Endothelial cell of hepatic sinusoid (primary cell): ENCODE measurements around the gene FJX1.
"Not testable (repeated sequence)": the region's sequence is repeated elsewhere in the genome, so short reads cannot be mapped to it uniquely, and the experiment has no call there.

Experiments
- in situ Hi-C: cut with HindIII; loops from 2 replicates; pipeline ENCODE4 v1.10.0; 2017; ENCODE audit warnings: low sequenced_read_pairs

Gene FJX1

DNA sequence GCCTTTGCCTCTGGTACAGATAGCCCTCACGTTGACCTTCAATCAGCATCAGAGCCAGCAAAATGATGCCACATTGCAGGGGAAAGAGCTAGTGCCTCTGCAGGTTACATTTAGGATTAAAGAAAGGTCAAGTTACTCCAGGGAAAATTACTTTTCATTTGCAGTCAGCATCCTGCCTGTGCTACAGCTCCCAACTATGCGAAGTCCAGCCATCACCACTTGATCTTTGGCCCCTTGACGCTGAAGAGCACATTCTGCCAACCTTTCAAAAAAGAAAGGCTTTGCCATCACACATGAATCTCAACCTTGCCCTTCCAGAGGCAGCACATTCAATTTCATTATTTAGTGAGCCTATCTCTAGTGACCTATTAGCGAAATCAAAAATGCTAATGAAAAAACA, 11.3 kb downstream of the FJX1 start:
- in situ Hi-C loops, result loop anchor here (10.0 to 25.0 kb wide), 2 partner anchors 55 to 183 kb away; no protein-coding TSS in a partner anchor

DNA sequence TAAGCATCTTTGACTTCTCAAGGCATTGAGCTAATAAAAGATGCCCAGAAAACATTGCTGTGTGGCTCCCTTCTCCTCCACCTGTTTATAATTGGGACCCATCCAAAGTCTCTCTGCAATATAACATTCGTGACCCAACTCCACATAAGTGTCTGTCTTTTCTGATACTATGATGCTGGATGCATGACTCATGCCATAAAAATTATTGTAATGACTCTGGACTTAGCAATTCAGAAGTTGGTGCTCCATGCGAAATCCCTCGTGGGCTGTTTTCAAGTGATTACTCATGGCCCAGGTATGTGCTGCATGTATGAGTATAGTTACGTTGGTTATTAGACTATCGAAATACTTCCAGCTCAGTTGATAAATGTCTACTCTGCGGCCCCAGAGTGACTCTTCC, 11.7 kb downstream of the FJX1 start:
- in situ Hi-C loops, result loop anchor here (10.0 to 25.0 kb wide), 2 partner anchors 55 to 182 kb away; no protein-coding TSS in a partner anchor

DNA sequence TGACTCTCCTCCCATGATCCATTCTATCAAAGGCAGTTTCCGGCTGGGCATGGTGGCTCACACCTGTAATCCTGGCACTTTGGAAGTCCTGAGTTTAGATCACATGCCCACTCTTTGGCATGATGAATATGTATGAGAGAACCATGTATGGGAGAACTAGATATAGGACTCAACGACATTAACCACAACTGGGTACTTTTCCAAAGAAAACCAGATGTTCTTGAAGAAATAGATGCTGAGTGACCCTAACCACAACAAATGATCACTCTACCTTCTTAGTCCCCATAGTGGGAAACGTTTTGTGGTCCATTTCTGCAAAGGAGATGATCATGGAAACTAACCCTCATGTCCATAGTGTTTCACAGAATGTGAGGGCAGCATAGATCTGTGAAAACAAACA, 13.6 kb downstream of the FJX1 start:
- in situ Hi-C loops, result loop anchor here (25.0 kb wide), 1 partner anchor 180 kb away; no protein-coding TSS in a partner anchor

DNA sequence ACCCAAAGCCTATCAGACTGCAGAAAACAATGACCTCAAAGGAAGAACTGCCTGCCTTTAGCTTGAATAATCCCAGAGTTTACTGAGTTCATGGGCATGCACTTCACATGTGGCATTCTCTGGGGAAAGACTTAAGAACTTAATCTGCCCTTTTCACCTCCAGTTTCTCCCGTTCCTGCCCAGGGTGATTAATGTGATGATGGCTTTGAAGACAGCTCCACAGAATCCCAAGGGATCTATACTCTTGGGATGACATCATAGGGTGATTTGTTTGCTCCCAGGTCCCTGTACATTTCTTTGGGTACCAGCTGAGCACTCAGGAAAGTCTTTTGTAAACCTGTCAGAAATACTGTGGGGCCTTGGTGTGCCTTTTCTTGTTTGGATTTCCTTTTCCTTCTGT, 14.0 kb downstream of the FJX1 start:
- in situ Hi-C loops, result loop anchor here (25.0 kb wide), 1 partner anchor 180 kb away; no protein-coding TSS in a partner anchor

DNA sequence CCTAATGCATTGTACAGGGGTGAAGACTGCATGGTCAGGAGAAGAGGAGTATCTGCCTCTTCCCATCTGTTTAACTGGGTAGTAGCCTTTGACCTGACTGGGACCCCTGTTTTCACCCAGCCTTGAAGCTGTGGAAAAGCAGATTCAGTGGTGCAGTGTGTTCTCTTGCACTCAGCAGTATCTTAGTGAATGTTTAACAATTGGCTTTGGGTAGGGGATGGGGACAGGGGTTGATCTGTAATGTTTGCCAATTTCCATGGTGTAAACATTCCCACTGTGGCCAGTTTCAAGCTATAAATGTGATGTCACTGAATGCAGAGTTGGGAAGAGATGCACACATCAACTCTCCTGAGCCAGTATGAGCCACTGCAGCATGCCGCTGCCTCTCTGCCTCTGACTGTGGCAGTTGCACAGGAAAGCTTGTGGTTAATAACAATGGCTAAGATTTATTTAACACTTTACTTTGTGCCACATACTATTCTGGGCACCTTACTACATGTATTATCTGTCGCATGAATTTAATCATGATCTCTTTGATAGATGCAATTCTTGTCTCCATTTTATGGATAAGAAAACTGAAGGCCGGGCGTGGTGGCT, 15.7 kb downstream of the FJX1 start:
- in situ Hi-C loops, result loop anchor here (25.0 kb wide), 1 partner anchor 178 kb away; no protein-coding TSS in a partner anchor

DNA sequence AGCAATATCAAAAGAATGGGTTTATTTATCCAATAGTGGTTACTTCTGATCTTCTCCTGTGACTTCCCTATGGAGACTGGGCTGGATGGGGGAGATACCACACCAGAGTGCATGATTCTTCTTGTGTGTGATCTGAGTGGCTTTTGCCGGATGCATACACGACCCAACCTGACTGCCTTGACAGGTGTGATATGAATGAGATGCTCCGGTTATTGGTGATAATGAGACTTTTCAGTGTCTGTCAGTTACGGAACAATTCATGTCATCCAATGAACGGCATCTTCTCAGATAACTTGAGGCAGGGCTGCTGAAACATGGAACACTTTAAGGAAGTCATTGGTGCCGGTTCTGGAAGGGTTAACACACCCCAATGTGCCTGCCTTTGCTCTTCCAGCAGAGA, 17.7 kb downstream of the FJX1 start:
- in situ Hi-C loops, result loop anchor here (25.0 kb wide), 1 partner anchor 176 kb away; no protein-coding TSS in a partner anchor

DNA sequence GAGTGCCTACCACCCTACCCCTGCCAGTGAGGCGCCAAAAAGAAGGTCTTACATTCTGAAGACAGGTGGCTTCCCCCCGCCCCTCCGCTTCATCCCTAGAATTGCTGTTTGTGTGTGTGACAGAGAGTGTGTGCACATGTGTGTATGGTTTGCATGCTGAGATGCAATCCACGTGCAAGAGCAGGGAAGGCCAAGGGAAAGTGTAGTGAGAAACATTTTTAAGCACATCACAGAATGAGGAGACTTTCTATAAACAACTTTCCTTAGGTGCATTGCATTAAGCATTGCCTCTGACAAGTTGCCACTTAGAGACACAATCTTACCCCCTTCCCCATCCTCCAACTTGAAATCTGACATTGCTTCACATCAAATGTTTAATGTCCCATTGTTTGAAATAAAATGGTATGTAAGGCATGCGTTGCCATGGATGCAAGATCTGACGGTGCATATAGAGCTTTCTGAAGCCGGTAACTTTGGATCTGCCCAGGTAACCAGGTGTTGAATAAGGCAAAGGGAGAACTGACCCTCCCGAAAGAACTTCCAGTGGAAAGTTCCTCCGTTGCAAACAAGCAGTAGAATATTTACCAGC, 21.4 kb downstream of the FJX1 start:
- in situ Hi-C loops, result loop anchor here (5.0 to 25.0 kb wide), 2 partner anchors 48 to 173 kb away; no protein-coding TSS in a partner anchor

DNA sequence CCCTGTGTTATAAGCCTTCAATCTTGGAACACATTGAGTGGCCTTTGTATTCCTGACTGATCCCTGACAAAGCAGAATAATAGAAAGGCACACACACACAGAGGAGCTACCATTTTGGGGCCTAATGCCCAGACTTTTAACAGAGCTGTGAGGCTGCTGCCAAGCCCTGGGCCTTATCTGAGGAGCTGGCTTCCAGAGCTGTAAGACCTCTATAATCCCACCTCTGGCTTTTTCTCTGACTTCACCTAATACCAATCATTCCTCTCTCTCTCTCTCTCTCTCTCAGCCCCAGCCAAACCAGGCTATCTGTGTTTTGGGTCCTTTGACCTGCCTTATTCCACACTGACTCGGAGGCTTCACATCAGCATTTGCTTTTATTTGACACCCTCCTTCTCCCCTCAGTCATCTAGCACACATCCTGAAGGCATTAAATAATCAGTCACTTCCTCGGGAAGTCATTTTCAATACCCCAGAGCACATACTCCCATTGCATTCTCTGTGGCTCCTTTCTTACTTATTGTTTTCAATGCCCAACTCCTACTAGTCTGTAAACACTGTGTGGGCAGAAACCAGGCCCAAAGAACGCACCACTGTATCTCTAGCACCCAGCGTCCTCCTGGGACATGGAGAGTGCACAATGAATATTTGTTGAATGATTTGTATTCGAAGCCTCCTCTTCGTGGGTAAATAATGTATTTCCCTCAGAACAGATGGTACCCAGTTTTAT, 23.1 kb downstream of the FJX1 start:
- in situ Hi-C loops, result loop anchor here (5.0 to 25.0 kb wide), 2 partner anchors 46 to 171 kb away; no protein-coding TSS in a partner anchor

DNA sequence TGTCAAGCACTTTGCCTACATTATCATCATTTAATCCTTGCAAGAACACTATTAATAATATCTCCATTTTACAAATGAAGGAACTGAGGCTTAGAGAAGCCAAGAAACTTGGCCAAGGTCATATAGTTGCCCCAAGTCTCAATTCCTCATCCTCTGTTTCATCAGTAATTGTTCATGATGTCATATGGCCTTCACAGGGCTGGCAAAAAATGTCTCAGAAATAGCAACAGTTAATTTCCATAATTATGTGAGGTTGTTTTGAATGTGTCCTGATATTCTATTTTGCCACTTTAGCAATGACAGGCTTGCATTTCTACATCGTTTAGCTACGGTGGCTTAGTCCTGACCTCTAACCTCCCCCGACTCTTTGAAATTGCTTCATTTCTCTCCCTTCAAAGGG, 23.7 kb downstream of the FJX1 start:
- in situ Hi-C loops, result loop anchor here (5.0 to 25.0 kb wide), 2 partner anchors 45 to 170 kb away; no protein-coding TSS in a partner anchor

DNA sequence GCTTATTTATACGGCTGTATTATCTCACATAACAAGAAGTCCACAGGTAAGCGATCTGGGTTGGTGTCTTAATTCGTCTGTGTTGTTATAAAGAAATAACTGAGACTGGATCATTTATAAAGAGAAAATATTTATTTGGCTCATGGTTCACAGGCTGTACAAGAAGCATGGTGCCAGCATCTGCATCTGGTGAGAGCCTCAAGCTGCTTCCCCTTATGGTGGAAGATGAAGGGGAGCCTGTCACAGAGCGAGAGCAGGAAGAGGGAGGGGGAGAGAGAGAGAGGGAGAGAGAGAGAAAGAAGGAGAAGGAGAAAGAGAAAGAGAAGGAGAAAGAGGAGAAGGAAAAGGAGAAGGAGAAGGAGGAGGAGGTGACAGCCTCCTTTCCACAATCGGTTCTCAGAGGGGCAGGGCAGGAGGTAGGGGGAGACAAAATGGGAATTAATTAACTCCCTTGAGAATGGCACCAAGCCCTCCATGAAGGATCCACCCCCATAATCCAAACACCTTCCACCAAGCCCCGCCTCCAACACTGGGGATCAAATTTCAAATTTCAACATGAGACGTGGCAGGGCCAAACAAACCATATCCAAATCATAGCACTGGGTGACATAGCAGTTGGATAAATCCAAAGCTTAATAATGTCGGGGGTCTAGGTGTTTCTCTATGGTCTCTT, 29.3 kb downstream of the FJX1 start:
- in situ Hi-C loops, result loop anchor here (25.0 kb wide), 1 partner anchor 165 kb away; no protein-coding TSS in a partner anchor

DNA sequence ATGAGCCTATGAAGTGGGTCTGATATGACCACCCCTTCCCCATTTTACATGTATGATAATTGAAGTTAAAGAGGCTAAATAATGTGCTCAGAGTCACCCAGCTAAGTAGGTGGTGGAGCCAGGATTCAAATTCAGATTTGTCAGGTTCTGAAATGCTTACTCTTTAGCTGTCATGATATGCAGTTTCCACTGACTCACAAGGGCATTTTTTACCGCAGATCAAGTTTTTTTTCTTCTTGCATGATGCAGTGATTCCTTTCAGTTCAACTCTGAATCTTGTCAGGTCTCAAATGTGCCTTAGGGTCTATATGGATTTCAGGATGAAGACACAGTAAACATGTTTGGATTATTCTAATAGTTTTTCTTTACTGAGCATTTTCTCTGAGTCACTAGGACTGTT, 31.7 kb downstream of the FJX1 start:
- in situ Hi-C loops, result no loop called here

DNA sequence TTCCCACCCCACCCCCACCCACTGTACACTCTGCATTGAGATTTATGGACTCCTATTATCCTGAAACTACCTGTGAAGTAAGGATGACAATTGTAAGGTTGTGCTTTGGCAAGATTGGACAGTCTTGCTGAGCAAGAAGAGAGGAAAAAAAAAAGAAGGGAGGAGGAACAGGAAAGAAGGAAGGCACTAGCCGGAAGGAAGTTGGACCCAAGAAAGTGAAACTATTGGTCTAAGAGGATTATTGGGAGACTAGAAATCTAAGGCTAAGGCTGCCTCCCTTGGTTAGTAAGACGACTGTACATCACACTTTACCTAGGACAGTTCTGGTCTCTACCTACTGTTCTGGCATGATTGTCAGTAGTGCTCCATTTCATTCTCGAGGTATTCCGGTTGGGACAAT, 32.2 kb downstream of the FJX1 start:
- in situ Hi-C loops, result no loop called here

DNA sequence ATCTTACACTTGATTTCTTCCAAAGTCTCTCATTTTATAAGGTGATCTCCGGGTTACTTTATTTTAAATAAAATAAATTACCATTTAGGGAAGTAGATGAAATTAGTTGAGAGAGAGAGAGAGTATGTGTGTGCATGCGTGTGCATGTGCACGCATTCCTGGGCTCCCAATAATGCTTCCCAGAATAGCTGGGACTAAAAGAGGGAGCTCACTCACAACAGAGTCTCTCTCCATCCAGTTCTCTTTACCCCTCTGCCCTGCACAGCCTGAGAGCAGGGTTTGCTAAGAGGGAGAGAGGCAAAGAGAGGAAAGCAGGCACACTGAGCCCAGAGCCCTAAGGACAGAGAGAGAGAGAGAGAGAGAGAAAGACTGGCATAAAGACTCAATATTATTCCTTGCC, 33.0 kb downstream of the FJX1 start:
- in situ Hi-C loops, result no loop called here

DNA sequence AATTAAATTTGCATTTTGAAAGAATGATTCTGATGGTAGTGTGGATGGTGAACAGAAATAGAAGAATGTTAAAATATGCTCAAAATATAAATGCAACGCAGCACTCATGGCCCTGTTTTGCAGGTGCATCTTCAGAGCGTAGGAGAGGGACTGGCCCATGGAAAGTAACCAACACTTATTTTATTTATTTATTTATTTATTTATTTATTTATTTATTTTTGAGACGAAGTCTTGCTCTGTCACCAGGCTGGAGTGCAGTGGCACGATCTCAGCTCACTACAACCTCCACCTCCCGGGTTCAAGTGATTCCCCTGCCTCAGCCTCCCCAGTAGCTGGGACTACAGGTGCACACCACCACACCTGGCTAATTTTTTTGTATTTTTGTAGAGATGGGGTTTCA, 34.5 kb downstream of the FJX1 start:
- in situ Hi-C loops, result not testable (repeated sequence)

DNA sequence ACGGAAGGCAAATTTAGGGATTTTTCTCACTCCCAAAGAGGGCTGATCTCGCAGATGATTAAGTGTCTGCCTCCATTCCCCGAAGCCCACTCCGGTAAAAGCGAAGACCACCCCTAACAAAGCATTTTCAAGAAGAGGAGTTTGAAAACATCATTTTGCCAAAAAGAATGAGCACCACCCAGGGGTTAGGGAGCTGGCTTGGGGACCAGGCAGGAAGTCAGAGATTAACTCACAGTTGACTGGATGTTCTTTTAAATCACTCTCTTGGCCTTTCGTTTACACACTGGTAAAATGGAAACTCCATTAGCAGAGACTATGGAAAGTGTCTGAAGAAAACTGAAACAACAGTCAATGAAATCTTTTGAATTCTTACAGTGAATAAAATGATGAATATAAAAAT, 36.5 kb downstream of the FJX1 start:
- in situ Hi-C loops, result no loop called here

DNA sequence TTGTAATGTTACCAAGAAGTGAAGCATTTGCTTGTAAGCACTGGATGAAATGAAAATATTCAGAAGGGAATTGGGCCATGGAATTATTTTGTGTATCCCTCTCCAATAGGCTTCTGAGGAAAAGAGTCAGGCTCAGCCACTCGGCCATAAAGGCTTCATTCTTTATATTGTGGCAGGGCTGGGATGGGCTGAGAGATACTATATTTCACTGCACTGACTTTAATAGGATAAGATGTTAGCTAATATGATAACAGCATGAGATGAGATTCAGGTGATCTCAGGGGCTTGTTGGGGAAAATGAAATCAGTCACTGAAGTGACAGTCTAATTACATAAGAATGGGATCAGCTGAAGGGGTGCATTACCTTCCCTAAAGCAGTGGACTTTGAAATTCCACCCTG, 37.0 kb downstream of the FJX1 start:
- in situ Hi-C loops, result no loop called here

DNA sequence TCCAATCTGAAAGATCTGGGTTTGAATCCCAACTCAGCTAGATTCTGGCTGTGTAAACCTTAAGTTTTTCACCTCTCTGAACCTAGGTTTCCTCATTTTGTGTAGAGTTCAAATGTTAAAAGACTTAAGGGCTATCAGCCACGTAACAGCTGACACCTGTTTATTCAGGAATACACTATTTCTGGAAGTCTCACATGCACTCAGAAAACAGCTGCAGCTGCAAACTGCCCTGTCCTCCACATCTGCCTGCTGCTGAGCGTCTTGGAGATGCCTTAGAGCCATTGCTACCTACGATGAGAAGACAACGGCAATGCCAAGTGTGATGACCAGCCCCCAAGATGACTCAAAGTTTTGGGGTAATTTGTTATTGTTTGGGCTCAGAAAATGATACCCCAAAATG, 37.6 kb downstream of the FJX1 start:
- in situ Hi-C loops, result no loop called here

DNA sequence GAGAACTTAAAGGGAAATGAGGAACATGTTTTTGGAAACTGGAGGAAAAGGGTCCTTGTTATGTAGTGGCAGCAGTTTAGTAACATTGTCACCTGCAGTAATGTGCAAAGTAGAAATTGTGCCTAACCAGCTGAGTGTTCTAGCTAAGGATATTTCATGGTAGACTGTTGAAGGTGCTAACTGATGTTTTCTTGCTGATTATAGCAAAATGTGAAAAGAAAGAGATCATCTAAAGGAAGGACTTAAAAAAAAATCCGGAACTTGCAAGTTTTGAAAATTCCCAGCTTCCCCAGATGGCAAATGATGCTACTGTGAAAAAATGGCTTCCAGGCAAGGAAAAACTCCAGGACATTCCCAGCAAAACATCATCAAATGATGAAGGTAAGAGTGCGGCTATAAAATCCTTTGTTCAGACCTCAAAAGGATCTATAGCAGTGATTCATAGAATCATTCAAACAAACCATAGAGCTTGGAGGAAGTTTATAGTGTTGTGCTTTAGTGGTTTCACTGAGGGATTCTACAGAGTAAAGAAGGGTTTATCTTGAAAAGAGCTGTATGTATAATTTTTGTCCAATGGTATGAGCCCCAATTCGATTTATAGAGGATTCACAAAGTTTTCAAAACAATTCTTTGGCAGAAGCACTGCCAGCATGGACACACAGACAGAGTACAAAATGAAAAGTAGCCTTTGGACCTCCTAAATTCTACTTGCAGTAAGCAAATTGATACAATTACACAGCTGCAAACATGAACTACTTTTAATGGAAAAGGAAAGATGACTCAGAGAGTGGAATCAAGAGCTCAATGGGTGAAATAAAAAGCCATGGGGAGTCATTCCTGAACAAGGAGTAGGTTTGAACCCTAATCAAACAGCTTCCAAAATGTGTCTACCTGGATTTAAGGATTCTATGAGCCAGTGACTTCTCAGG, 40.0 kb downstream of the FJX1 start:
- in situ Hi-C loops, result no loop called here

DNA sequence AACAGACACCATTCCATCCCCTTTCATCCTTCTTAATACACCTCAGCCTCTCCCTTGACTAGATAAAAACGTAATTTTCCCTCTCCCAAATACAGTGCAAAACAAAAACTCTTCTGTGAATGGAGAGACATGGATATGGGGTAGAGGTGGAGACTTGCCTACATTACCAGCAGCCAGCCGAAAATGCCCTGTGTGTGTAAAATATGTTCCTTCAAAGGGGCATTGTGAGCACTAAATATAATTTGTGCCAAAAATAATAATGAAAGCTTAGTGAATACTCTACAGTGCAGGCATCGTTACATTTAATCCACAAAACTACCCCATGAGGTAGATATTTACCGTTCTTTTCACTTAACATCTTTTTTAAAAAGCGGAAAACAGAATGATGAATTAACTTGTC, 43.3 kb downstream of the FJX1 start:
- in situ Hi-C loops, result no loop called here

DNA sequence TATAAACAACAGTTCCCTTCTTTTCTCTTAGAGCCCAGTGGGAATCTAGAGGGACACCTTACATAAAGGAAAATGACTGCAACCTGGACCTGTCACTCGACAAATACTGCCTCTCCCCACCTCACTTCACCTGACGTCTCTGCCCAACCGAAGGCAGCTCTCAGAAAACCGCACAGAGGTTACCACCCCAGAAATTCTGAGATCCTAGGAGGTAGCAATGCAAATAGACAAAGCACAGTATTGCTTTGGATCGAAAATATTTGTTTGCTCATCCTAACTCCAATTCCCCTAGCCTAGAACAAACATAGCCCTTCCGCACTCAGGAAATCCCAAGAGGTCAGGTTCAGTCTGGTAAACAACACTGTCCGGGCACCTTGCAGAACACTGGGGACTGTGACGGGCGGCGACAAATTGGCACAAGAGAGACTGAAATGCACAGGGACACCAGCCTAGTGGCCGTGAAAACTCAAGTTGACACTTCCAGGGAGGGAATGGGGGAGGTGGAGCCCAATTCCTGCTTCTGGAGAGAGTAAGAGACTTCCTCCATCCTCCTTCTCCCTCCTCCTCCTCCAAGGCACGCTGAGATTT, 43.9 kb downstream of the FJX1 start:
- in situ Hi-C loops, result no loop called here
